Neural cell (in vitro differentiated cells): ENCODE results near the gene MRO. TPM values are rescaled to one million over a fixed set of nuclear protein-coding genes. Genes with fewer than 3 reads are reported as not detected.

Experiments used
- H2AFZ ChIP-seq: fragments of 200-600, 300-800 bp; sonication (generic), shearing (Covaris generic); 2 replicates; pipeline ENCODE4 v1.6.0; 2014; ENCODE audit warnings: low read depth, mild to moderate bottlenecking, antibody characterized with exemption, low read length, moderate library complexity
- H3F3A ChIP-seq: fragments of 200-600 bp; shearing (Covaris generic); 2 replicates; pipeline ENCODE4 v1.6.1; 2016; ENCODE audit warnings: mild to moderate bottlenecking, moderate library complexity, mixed read lengths, antibody characterized with exemption, low read length; ENCODE audit not compliant: insufficient read depth, poor library complexity, severe bottlenecking
- H3K27ac ChIP-seq: fragments of 200-600, 300-800 bp; sonication (generic), shearing (Covaris generic); 2 replicates; pipeline ENCODE4 v1.5.1; 2014; ENCODE audit warnings: mild to moderate bottlenecking, low read length, moderate library complexity
- H3K27me3 ChIP-seq: fragments of 300-800, 200-600 bp; sonication (generic), shearing (Covaris generic); 2 replicates; pipeline ENCODE4 v1.6.0; 2014; ENCODE audit warnings: mild to moderate bottlenecking, low read depth, low read length, moderate library complexity; ENCODE audit not compliant: insufficient read depth
- H3K36me3 ChIP-seq: fragments of 300-800, 200-600 bp; sonication (generic), shearing (Covaris generic); 2 replicates; pipeline ENCODE4 v1.5.1; 2014; ENCODE audit warnings: mild to moderate bottlenecking, antibody characterized with exemption, low read length, moderate library complexity; ENCODE audit not compliant: insufficient read depth
- H3K4me2 ChIP-seq: fragments of 300-800, 200-600 bp; sonication (generic), shearing (Covaris generic); 2 replicates; pipeline ENCODE4 v1.6.0; 2014; ENCODE audit warnings: mild to moderate bottlenecking, low read length
- H3K4me3 ChIP-seq: fragments of 300-800, 200-600 bp; sonication (generic), shearing (Covaris generic); 2 replicates; pipeline ENCODE4 v1.5.1; 2014; ENCODE audit warnings: mild to moderate bottlenecking, low read length, moderate library complexity
- H3K79me2 ChIP-seq: fragments of 200-600 bp; shearing (Covaris generic); replicated peaks from 2 replicates; pipeline ENCODE4 v1.6.0; 2014; ENCODE audit warnings: mild to moderate bottlenecking, low read length, moderate library complexity; ENCODE audit not compliant: insufficient read depth
- H3K9ac ChIP-seq: fragments of 300-800, 200-600 bp; sonication (generic), shearing (Covaris generic); 2 replicates; pipeline ENCODE4 v1.6.1; 2016; ENCODE audit warnings: mild to moderate bottlenecking, low read length, mixed read lengths
- H3K9me2 ChIP-seq: fragments of 200-600 bp; shearing (Covaris generic); 2 replicates; pipeline ENCODE4 v1.6.1; 2016; ENCODE audit warnings: mild to moderate bottlenecking, low read length, mixed read lengths; ENCODE audit not compliant: insufficient read depth
- H3K9me3 ChIP-seq: fragments of 200-600, 300-800 bp; sonication (generic), shearing (Covaris generic); 2 replicates; pipeline ENCODE4 v1.6.1; 2016; ENCODE audit warnings: mild to moderate bottlenecking, mixed run types, low read length, moderate library complexity, mixed read lengths
- H4K20me1 ChIP-seq: fragments of 200-600 bp; shearing (Covaris generic); 2 replicates; pipeline ENCODE4 v1.6.1; 2016; ENCODE audit warnings: mild to moderate bottlenecking, mixed run types; ENCODE audit not compliant: insufficient read depth
- CTCF ChIP-seq: fragments of 450-650 bp; IDR thresholded peaks from 2 replicates; pipeline ENCODE4 v1.5.1; 2014; ENCODE audit warnings: antibody characterized with exemption, mild to moderate bottlenecking, moderate library complexity; ENCODE audit not compliant: poor library complexity, severe bottlenecking
- EP300 ChIP-seq: fragments of 450-650 bp; conservative IDR thresholded peaks from 2 replicates; pipeline ENCODE4 v1.6.1; 2014; ENCODE audit warnings: antibody characterized with exemption, mild to moderate bottlenecking, moderate library complexity; ENCODE audit not compliant: poor library complexity, severe bottlenecking
- EZH2 ChIP-seq: fragments of 200-600, 300-800 bp; shearing (Covaris generic), sonication (generic); IDR thresholded peaks from 2 replicates; pipeline ENCODE4 v1.6.1; 2014; ENCODE audit warnings: antibody characterized with exemption, low read length, borderline replicate concordance, mild to moderate bottlenecking; ENCODE audit not compliant: insufficient read depth, poor library complexity, severe bottlenecking
- MXI1 ChIP-seq: fragments of 450-650 bp; conservative IDR thresholded peaks from 2 replicates; pipeline ENCODE4 v1.6.1; 2014; ENCODE audit warnings: antibody characterized with exemption, mild to moderate bottlenecking; ENCODE audit not compliant: poor library complexity, severe bottlenecking
- POLR2AphosphoS5 ChIP-seq: IDR thresholded peaks from 2 replicates; pipeline ENCODE4 v1.6.1; 2012
- RAD21 ChIP-seq: fragments of 450-650 bp; conservative IDR thresholded peaks from 2 replicates; pipeline ENCODE4 v1.6.1; 2014; ENCODE audit warnings: antibody characterized with exemption, mild to moderate bottlenecking, moderate library complexity
- SMC3 ChIP-seq: fragments of 450-650 bp; conservative IDR thresholded peaks from 2 replicates; pipeline ENCODE4 v1.6.1; 2014; ENCODE audit warnings: antibody characterized with exemption, mild to moderate bottlenecking, moderate library complexity; ENCODE audit not compliant: poor library complexity
- TAF1 ChIP-seq: IDR thresholded peaks from 2 replicates; pipeline ENCODE4 v1.6.1; 2012; ENCODE audit warnings: low read depth
- polyA plus RNA-seq: library from polyadenylated mRNA; depleted of rRNA; stranded (reverse); fragments of >200 nt; gene quantifications from 2 replicates; pipeline ENCODE4 v1.2.3, GENCODE V29; 2014
- TF ChIP-seq, protein P1 (sequence below): IDR thresholded peaks from 2 replicates; pipeline ENCODE4 v1.6.1; 2012; ENCODE audit warnings: borderline replicate concordance

MRO gene
- polyA plus RNA-seq, 1 donor from 2014 or later = not detected

DNA sequence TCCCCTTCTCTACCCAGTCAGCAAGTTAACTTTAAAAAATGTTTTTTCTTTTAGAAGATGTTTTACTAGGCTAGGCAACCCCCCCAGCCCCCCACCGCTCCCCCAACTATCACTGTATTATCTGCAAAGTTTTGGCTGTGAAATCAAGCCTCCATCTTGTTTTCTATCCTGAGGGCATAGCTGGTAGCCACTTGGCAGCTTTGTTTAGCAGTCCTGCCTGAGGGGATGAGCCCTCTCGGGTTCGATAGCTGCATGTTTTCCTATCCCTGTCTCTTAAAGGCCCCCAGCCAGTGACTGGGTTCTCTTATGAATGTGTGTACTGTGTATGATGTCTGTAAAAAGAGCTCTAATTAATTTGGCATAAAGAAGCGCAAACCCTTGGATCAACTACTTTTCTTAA is 43.4 kb downstream of the MRO start:
- no peak overlapping the region for H2AFZ ChIP-seq
- H3K9me3 ChIP-seq = no peaks in the 10 kb centered on the region
- H3K9me2 ChIP-seq = no peaks in the 10 kb centered on the region
- no peaks in the 10 kb centered on the region for H4K20me1 ChIP-seq
- no peaks in the 10 kb centered on the region for H3K36me3 ChIP-seq
- H3K9ac ChIP-seq = no peak overlapping the region
- H3K27me3 ChIP-seq = no peaks in the 10 kb centered on the region
- H3K4me2 ChIP-seq = no peak overlapping the region
- H3K4me3 ChIP-seq = no peak overlapping the region
- TF ChIP-seq SMC3 (no peak), POLR2AphosphoS5 (no peak), EP300 (no peak), TAF1 (no peak), EZH2 (no peak), MXI1 (no peak), CTCF (no peak), RAD21 (no peak)
- TF ChIP-seq, protein P1, sequence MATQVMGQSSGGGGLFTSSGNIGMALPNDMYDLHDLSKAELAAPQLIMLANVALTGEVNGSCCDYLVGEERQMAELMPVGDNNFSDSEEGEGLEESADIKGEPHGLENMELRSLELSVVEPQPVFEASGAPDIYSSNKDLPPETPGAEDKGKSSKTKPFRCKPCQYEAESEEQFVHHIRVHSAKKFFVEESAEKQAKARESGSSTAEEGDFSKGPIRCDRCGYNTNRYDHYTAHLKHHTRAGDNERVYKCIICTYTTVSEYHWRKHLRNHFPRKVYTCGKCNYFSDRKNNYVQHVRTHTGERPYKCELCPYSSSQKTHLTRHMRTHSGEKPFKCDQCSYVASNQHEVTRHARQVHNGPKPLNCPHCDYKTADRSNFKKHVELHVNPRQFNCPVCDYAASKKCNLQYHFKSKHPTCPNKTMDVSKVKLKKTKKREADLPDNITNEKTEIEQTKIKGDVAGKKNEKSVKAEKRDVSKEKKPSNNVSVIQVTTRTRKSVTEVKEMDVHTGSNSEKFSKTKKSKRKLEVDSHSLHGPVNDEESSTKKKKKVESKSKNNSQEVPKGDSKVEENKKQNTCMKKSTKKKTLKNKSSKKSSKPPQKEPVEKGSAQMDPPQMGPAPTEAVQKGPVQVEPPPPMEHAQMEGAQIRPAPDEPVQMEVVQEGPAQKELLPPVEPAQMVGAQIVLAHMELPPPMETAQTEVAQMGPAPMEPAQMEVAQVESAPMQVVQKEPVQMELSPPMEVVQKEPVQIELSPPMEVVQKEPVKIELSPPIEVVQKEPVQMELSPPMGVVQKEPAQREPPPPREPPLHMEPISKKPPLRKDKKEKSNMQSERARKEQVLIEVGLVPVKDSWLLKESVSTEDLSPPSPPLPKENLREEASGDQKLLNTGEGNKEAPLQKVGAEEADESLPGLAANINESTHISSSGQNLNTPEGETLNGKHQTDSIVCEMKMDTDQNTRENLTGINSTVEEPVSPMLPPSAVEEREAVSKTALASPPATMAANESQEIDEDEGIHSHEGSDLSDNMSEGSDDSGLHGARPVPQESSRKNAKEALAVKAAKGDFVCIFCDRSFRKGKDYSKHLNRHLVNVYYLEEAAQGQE = no peak
- H3K79me2 ChIP-seq = no peaks in the 10 kb centered on the region
- H3F3A ChIP-seq = no peaks in the 10 kb centered on the region
- no peak overlapping the region for H3K27ac ChIP-seq

DNA sequence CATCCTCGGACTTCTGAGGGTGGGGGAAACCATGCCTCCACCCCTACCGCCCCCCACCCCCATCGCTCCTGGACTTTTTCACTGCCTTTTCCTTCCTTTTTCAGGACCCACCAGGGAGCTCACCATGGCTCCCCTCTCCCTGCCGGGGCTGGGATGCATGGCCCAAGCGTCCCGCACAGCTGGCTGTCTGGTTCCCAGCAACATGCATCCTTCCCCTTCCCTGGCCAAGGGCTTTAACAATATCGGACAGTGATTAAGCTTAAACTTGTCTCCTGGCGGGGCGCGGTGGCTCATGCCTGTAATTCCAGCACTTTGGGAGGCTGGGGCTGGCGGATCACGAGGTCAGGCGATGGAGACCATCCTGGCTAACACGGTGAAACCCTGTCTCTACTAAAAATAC is 44.1 kb downstream of the MRO start:
- Histone ChIP-seq H3K9me2 (no peaks in the 10 kb centered on the region), H3K27me3 (no peaks in the 10 kb centered on the region), H3K4me3 (no peak overlapping the region), H3K27ac (no peak overlapping the region), H3F3A (no peaks in the 10 kb centered on the region), H3K79me2 (no peaks in the 10 kb centered on the region), H3K36me3 (no peaks in the 10 kb centered on the region), H3K9ac (no peak overlapping the region), H4K20me1 (no peaks in the 10 kb centered on the region), H3K9me3 (no peaks in the 10 kb centered on the region), H3K4me2 (no peak overlapping the region), H2AFZ (no peak overlapping the region)
- TF ChIP-seq TAF1 (no peak), SMC3 (no peak), MXI1 (no peak), EP300 (no peak), EZH2 (no peak), RAD21 (no peak), CTCF (no peak), POLR2AphosphoS5 (no peak)
- TF ChIP-seq, protein P1 = no peak
